Measurements from ENCODE around the gene ASB16.
"Not testable (repeated sequence)": the region's sequence is repeated elsewhere in the genome, so short reads cannot be mapped to it uniquely, and the experiment has no call there.

The ASB16 gene, protein sequence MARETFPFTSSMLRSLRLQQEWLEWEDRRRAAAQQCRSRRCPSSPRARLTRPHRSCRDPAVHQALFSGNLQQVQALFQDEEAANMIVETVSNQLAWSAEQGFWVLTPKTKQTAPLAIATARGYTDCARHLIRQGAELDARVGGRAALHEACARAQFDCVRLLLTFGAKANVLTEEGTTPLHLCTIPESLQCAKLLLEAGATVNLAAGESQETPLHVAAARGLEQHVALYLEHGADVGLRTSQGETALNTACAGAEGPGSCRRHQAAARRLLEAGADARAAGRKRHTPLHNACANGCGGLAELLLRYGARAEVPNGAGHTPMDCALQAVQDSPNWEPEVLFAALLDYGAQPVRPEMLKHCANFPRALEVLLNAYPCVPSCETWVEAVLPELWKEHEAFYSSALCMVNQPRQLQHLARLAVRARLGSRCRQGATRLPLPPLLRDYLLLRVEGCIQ

DNA sequence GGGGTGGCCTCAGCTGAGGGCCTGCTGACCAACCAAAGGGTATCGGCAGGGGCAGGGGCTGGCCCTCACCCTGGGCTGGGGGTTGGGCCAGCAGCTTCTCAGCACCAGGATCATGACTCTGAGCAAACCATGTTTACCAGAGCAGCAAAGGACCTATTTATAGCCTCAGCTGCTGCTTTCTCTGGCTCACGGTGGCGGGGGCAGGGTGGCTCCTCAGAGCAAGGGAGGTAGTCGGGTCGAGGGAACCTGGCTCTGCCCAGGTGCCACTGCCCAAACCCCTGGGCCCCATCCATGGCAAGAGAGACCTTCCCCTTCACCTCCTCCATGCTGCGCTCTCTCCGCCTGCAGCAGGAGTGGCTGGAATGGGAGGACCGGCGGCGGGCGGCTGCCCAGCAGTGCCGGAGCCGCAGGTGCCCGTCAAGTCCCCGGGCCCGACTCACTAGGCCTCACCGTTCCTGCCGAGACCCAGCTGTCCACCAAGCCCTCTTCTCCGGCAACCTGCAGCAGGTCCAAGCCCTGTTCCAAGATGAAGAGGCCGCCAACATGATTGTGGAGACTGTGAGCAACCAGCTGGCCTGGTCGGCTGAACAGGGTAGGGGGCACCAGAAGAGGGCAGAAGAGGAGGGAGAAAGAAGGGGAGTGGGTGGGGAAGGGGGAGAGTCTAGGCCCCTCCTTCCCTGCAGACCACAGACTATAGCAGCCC is at the start of gene ASB16:
TSS of gene ASB16 (plus strand) at position 206 of the 703 bp plus-strand sequence. CDS start at position 292, 86 bp downstream.
- DNase-seq (ENCODE audit: low spot score) = no peak

DNA sequence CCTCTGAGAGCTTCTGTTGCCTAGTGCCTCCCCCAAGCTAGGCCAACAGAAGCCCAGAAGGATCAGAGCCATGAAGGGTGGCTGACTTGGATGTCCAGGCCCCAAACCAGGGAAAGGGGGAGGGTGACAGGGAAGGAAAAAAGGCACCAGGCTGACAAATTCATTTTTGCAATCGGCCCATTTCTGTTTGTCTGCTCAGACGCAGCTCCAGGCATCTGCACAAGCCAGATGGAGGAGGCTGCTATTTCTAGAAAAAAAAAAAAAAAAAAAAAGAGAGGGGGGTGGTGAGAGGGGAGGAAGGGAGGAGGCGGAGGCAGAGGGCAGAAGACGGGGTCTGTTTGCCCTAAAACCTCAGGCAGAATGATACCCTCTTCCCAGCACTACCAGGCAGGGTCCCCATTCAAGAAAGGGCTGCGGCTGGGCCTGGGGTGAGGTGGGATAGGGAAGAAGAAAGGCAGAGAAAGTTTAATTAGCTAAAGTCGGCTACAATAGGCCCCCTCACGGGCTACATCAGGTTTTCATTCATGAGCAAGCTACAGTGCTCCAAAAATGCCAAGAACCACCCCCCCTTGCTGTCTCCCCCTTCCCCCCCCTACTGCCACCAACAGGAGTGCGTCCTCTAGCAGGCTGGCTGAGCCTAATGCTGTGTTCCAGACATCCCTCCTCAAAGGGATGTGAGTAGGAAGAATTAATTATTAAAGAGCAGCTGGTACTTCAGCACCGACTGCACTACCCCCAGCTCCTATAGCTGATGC is 49.5 kb upstream of the ASB16 start:
- no peak for DNase-seq (ENCODE audit: low spot score)

DNA sequence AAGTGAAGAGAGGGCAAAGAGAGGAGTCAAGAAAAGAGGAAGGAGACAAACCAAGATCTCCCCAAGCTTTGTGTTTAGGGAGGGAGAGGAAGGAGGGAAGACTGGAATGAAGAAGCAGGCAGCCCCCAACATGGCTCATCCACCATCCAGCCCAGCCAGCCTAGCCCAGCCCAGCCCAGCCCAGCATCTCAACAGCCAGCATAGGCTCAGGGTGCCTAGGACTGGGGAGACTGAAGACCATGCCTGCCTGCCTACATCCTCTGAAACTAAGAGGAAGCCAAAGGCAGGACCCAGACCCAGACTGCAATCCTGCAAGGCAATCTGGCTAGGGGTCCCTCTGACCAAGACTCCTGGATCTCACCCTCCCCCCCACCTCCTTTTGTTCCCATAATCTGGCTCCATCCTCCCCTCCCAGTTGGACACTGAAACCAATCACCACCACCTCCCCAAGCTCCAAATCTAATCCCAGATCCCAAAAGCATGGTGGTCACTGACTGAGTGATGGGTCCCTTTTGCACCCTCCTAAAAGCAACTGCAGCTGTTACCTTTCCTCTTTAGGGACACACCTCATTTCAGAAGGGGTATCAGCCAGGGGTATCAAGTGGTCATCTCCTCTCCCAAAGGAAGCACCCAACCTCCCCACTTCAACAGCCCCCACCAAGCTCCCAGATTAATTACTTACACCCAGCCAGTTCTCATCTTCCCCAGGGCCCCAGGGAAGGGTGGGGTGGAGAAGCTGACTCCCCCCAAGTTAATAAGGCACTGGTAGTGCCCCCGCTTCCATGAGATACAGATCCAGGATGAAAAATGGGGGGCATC is 48.3 kb upstream of the ASB16 start:
- DNase-seq (ENCODE audit: low spot score) = no peak

DNA sequence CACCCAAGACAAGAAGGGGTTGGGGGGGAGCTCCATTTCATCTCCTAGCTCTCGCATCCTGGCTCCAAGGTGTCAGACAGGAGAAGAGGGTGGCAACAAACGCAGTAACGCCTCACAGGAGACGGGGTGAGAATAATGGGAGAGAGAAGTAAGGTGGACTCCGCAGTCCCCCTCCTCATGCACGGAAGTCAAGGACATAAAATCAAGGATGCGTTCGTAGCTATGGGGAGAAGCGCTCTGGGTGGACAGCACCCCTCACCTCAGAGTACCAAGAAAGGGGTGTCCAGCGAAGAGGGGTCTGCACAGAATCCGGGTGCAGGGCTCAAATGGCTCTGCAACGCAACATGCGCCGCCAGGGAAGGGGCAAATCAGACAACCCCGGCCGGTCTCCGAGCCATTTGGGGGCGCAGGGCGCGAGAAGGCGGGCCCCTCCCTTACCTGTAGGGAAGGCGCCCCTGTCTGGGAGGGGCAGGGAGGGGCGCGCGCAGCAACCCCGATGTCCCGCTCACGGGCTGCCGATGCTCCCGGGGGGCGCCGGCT is 47.6 kb upstream of the ASB16 start:
- no peak for DNase-seq (ENCODE audit: low spot score)

DNA sequence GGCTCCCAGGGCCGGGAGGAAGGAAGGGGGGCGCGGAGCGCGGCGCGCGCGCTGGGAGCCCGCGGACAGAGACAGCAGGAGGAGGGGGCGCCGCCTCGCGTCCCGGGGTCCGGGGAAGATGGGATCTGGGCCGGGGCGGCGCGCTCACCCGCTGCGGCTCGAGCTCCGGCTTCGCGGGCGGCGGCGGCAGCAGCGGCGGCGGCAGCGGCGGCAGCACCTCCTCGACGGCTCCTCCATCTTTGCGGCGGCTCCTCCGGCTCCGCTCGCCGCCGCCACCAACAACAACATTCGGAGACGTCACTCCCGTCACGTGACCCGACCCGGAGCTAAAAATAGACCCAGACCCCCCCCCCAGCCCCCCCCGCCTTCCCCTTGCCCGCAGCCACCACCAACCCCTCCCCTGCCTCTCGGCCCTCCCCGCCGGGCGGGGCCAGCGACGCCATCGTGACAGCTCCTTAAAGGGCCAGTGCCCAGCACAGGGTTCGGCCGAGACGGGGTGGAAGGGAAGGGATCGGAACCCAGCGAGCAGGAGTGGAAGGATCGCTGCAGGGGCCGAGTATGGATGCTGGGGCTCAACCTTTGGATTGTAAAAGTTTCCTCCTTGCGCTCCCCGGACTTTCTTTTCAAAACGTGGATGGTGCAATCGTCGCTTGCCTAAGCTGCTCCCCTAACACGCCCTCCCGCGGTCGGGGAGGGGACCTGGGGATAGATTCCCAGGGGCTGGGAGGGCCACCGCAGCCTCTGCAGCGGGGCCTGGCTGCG is 47.0 kb upstream of the ASB16 start, which contains the start of gene HDAC5:
TSS of gene HDAC5 (minus strand) at position 286 of the 762 bp plus-strand sequence. CDS start 6,126 bp downstream, outside the sequence.
- DNase-seq (ENCODE audit: low spot score) = peak; percentile 97

DNA sequence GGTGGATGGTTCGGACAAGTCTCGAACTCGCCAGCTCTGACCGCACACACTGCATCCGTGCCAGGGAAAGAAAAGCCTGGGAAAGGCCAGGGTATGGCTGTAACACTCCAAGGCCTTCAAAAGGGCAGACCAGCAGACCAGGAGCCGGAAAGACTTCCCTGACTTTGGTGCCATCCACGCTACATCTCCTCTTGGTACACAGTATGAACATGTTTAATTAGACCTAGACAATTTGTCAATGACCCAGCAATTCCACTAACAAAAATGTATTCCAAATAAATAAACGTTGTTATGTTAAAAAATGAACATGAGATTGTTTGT is 46.4 kb upstream of the ASB16 start:
- no peak for DNase-seq (ENCODE audit: low spot score)

DNA sequence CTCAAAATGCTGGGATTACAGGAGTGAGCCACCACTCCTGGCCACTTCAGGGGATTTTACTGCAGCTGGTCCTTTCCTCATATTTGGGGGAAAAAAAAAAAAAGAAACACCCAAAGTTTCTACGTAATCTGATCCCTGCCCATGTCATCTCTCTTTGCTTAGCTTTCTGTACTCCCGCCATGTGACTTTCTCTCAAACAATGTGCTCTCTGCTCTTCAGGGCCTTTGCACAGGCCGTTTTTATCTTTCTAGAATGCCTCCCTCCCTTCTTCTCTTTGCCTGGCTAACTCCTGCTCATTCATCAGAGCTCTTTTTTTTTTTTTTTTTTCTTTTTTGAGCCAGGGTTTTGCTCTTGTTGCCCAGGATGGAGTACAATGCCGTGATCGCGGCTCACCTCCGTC is 42.1 kb upstream of the ASB16 start:
- no peak for DNase-seq (ENCODE audit: low spot score)

DNA sequence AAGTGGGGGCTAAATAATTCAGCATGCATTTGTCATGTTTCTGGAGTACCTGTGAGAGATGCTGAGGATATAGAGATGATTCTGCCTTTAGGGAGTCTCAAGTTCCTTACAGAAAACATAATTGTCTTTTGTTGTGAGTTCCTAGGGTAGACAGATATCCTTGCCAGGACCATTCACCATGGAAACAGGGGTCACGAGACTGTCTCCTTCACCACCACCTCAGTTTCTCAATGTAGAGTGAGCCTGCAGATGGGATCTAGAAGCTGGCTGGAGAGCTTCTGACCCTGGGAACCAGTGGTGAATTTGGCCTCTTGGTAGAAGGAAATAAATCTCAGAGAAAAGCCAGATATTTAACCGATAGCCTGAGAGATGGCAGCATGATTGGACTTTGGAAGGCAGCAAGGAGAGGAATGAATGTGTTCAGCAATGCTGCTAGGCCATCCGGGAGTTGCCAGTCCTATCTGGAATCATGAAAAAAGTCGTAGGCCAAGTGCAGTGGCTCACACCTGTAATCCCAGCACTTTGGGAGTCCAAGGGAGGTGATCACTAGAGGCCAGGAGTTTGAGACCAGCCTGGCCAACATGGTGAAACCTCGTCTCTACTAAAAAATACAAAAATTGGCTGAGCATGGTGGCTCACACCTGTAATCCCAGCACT is 39.7 kb upstream of the ASB16 start:
- DNase-seq (ENCODE audit: low spot score) = no peak

DNA sequence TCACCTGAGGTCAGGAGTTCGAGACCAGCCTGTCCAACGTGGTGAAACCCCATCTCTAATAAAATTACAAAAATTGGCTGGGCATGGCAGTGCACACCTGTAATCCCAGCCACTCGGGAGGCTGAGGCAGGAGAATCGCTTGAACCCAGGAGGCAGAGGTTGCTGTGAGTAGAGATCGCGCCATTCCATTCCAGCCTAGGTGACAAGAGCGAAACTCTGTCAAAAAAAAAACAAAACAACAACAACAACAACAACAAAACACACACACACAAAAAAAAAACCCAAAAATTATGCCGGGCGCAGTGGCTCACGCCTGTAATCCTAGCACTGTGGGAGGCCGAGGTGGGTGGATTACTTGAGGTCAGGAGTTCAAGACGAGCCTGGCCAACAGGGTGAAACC is 39.1 kb upstream of the ASB16 start:
- not testable (repeated sequence) for DNase-seq (ENCODE audit: low spot score)

DNA sequence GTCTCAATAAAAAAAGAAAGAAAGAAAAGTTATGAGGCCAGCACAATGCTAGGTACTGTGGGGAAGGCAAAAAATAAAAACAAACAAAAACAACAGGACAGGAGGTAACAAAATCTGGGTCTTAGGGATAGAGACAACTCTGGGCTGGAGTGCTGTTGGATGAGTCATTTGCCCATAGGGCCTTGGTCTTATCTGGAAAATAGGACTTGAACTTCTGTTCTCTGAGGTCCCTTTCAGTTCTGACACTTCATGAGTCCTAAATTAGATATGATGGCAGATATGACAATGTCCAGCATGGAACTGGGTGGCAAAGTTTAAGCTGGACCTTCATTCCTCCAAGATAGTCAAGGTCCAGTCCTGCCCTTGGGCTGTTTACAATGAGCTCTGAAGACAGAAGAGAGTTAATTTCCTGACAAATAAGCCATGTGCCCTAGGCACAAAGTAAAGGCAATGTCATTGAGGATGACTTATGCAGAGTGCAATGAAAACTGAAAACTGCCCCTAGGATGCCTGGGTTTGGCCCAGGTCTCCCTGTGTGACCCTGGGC is 38.2 kb upstream of the ASB16 start:
- DNase-seq (ENCODE audit: low spot score) = no peak

DNA sequence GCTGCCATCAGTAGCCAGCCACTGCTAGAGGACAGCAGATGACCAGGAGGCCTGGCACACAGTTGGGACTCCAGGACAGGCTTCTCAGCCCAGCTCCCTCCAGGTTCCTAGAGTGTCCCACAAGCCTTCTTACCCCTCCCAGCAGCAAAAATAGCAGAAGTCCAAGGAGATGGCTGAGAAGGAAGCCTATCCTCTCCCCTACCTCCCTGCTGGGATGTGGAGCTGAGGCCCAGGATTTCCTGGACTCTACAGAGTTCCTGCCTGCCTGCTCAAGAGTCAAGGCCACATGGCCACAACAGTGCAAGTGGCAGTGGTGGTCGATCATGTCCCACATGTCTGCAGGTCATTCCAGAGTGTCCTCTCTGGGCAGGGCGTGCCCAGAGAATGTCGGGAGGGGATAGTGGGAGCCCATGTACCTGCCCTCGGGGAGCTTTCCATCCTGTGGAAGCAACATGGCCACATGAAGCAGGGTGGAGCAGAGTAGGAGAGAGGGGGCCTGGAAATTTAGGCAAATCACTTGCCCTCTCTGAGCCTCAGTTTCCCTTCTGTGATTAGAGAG is 36.5 kb upstream of the ASB16 start:
- DNase-seq (ENCODE audit: low spot score) = no peak

DNA sequence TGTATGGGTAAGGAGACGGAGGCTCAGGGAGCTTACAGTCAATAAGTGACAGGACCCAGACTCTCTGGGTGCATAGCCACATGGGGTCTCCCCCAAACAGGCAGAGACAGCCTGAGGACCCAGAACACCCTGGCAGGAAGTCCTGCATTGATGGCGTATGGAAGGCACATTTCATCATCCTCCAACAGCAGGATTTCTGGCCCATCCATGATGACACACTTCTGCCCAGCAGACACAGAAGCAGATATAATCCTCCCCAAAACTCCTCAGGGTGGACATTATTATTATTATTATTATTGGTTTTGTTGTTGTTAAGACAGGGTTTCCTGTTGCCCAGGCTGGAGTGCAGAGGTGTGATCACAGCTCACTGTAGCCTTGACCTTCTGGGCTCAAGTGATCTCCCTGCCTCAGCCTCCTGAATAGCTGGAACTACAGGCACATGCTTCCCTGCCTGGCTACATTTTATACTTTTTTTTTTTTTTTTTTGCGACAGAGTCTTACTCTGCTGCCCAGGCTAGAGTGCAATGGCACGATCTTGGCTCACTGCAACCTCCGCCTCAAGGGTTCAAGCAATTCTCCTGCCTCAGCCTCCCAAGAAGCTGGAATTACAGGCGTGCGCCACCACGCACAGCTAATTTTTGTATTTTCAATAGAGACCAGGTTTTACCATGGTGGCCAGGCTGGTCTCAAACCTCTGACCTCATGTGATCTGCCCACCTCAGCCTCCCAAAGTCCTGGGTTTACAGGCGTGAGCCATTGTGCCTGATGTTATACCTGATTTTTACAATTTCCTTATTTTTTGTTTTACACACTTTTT is 35.5 kb upstream of the ASB16 start:
- no peak for DNase-seq (ENCODE audit: low spot score)

DNA sequence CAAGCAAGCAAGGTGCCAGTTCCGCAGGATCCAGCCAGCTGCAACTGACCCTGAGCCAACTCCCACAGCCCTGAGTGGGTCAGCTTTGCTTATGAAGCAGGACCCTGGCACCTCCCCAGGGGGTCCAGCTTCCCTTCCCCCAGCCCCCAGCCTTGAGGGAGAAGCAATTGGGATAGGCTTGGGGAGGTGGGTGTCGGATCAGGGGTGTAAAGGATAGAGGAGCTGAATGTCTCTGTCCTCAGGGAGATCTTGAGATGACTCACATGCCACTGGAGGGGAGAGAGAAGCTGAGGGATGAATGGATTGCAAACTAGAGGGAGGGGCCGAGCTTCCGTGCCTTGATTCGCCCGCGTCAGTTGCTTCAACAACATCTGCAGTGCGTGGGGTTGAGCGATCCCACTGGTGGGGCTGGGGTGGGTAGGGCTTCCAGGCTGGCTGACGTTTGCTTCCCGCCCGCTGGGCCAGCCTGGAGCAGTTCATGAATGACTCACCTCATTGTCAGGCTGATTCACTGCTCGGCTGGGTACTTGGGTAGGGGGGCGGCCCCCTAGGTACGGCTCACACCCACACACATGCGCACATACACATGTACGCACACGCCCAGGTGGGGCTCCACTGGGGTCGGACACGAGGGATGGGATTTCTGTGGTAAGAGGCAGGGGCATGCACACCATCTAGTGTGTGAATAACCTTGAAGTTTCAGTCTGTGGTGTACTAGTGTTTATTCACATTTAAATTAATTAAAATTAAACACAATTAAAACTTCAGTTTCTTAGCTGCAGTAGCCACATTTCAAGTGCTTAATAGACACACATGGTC is 32.4 kb upstream of the ASB16 start:
- peak; percentile 82 for DNase-seq (ENCODE audit: low spot score)

DNA sequence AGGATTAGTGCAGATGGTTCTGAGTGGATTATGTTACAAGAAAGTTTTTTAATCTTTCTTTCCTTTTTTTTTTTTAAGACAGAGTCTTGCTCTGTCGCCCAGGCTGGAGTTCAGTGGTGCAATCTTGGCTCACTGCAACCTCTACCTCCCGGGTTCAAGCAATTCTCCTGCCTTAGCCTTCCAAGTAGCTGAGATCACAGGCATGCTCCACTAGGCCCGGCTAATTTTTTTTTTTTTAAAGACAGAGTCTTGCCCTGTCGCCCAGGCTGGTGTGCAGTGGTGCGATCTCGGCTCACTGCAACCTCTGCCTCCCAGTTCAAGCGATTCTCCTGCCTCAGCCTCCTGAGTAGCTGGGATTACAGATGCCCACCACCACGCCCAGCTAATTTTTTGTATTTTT is 26.6 kb upstream of the ASB16 start:
- DNase-seq (ENCODE audit: low spot score) = not testable (repeated sequence)

DNA sequence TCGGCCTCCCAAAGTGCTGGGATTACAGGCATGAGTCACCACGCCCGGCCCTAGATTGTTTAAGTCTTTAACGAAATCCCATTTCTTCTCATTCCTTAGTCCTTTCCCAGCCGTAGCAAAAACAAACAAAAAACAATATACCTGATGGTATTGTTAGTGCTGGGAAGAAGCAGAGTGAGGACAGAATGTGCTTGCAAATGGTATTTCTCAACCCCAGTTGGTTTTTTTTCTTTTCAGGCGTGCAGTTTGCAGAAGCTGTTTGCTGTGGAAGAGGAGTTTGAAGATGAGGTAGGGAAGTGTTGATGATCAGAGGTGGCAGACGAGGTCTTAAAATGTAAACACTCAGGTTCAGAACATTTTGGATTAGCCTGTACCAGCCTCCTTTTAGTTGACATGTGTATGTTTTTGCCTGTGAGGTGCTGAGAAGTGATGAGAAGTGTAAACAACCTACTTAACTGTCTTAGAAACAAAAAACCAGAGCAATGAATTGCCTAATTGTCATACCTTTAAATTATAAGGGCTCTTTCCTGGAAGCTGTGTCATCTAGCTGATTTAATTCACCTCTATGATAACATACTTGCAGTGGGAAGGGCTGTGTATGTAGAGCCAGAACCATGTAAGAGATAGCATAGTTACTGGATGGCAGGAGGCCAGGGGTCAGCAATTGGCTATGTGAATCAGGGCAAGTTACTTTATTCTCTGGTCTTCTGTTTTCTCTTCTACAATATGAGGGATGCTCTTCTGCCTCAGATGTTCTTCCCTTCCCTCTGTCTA is 25.4 kb upstream of the ASB16 start:
- DNase-seq (ENCODE audit: low spot score) = no peak

DNA sequence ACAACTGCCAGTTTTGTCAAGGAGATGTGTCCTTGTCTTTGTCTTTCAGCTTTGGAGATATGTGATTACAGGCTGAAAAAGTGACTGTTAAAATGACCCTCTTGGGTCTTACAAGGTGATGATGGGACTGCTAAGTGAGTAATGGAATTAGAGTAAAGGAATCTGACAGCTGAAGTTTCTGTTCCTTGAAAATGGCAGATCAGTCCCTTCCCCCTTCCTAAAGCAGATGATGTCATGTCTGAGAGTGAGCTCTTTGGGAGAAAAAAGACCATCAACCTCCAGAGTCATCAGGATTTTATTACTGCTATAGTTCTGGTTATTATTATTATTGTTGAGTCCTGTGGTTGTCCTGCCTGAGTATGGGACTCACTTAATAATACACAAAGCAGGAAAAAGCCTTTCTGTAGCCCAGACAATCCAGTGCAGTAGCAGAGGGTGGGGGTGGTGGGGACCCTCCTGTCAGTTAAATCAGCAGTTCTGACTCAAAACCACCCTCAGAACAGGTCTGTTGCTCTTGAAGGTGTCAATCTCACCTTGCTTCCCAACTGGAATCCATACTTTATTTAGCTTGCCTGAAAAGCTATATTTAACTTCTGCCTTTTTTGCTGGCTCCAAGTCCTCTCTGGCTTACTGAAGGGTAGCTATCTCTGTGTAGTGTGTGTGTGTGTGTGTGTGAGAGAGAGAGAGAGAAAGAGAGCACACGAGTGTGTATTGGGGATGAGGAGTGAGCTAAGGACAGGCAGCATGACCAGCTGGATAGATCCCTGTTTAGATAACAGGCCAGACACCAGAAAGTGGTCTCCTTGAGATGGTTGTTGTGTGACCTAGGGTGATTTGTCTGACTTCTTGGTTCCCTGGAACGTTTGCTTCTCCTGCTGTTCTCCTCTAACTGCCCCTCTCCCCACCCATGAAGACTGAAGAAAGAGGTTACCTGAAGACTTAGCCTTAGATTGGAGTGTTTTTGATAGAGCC is 23.8 kb upstream of the ASB16 start:
- no peak for DNase-seq (ENCODE audit: low spot score)

Data from HuH-7 (cell line).